Uterus (tissue), 4 donors: ENCODE measurements around the gene SEC22A. TPM values are rescaled to one million over a fixed set of nuclear protein-coding genes. Genes with fewer than 3 reads are reported as not detected.

Experiments used
- DNase-seq, 2 donors: peaks; one replicate each; pipeline ENCODE4 v3.0.0-alpha.2; 2019 to 2020
- H3K27ac ChIP-seq, 2 donors: fragments of 200-600 bp; sonication (generic); 1 replicate in 1 of 2; 2 replicates in 1 of 2; pipeline ENCODE4 v1.5.1; 2016 to 2018
- H3K27me3 ChIP-seq, 2 donors: fragments of 200-600 bp; sonication (generic); one replicate each; pipeline ENCODE4 v1.5.1; 2018 to 2019; ENCODE audit warnings: control low read depth in 1 of 2
- H3K36me3 ChIP-seq, 2 donors: fragments of 200-600 bp; sonication (generic); one replicate each; pipeline ENCODE4 v1.5.1; 2019; ENCODE audit warnings: control low read depth in 1 of 2
- H3K4me1 ChIP-seq, 2 donors: fragments of 200-600 bp; sonication (generic); one replicate each; pipeline ENCODE4 v1.5.1; 2018 to 2019; ENCODE audit warnings: control low read depth in 1 of 2
- H3K4me3 ChIP-seq, 2 donors: fragments of 200-600 bp; sonication (generic); 1 replicate in 1 of 2; 2 replicates in 1 of 2; pipeline ENCODE4 v1.5.1; 2018 to 2019; ENCODE audit warnings: mild to moderate bottlenecking in 1 of 2
- H3K9me3 ChIP-seq, 2 donors: fragments of 200-600 bp; sonication (generic); one replicate each; pipeline ENCODE4 v1.5.1; 2019; ENCODE audit warnings: control low read depth in 1 of 2
- CTCF ChIP-seq, 4 experiments: fragments of 200-600 bp in 2 of 4; fragments of 450-650 bp in 2 of 4; sonication (generic) in 2 of 4; IDR thresholded peaks; one replicate each; pipeline ENCODE4 v1.5.1; 2016 to 2019; ENCODE audit warnings: antibody characterized with exemption in 4 of 4, mild to moderate bottlenecking in 2 of 4, moderate library complexity in 1 of 4
- POLR2A ChIP-seq, 2 donors: fragments of 450-650 bp; IDR thresholded peaks; one replicate each; pipeline ENCODE4 v1.6.1; 2016; ENCODE audit warnings: antibody characterized with exemption in 2 of 2, mild to moderate bottlenecking in 1 of 2, moderate library complexity in 1 of 2
- intact Hi-C: fragments of 100-400 bp; cut with DNase I; formaldehyde crosslinking; loops from one replicate; pipeline ENCODE4 v1.15.1; 2023; ENCODE audit warnings: low total_unique reads
- total RNA-seq, 4 donors: library from RNA; depleted of rRNA in 3 of 4; stranded (reverse); fragments of >200 nt in 3 of 4; gene quantifications; one replicate each; pipeline versions ENCODE4 v1.1.0 to v1.2.4, GENCODE V29; 2014 to 2023
- donor health status: DM: yes; HTN: yes; CAD: no.

SEC22A gene
- total RNA-seq, 4 donors from 2014 or later = 14.9 to 103 (median 35.6) TPM

DNA sequence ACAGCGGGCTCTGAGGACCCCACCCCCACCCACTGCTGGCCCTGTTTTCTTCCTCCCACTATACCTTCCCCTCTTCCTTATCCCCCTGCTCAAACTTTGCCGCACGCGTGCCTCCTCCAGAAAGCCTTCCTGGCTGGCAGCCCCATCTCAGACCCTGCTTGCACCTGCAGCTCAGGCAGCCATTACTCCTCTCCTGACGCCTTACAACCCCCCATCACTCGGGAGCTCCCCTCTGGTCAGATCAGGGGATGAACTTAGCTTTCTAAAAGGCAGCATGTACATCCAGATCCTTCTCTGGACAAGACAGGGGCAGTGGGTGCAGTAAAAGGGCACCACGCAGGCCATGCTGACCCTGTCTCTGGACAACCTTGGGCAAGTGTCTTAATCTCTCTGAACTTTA is 94.5 kb downstream of the SEC22A start:
- Histone ChIP-seq H3K4me1 (no peaks in the 10 kb centered on the region), H3K27me3 (no peaks in the 10 kb centered on the region), H3K36me3 (no peaks in the 10 kb centered on the region), H3K9me3 (no peaks in the 10 kb centered on the region), H3K4me3 (no peak overlapping the region), H3K27ac (no peak overlapping the region)
- intact Hi-C loops = no loop called here
- DNase-seq = no peak
- TF ChIP-seq POLR2A (IDR thresholded peaks at IDR 0.05) (no peak), CTCF (IDR thresholded peaks at IDR 0.05) (no peak)

DNA sequence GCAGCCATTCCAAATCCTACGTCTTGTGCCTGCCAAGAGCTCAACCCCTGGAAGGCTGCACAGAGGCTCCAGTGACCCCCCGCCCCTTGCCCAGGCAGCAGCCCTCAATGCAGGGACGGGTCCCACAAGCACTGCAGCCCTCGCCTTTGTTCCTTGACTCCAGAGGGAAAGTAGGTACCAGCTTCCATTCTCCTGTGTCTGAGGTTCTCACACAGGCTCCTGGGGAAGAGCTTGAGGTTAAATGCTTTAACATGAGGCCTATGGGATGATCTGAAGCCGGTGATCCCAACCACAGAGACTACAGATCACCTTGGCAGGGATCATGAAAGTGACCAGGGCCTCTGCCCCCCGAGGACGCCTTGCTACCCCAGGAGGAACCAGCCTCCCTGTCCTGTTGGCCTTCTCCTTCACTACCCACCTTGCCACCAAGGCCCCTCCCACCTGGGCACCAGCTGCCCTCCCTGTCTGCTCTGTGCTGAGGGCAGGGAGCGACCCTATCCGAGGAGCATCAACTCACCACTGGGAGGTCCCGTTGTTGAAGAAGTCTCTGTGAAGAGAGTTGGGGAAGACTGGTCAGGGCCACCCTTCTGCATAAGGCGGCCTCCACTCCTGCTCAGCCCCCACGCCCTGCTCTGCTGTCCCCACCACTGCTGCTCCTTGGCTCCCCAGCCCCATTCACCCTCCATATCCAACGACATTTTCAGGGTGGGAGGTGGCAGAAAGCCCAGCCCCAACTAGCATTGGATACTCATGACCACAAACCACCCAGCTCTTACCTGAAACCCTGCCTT is 95.3 kb downstream of the SEC22A start:
- H3K4me3 ChIP-seq = no peak overlapping the region
- no peaks in the 10 kb centered on the region for H3K4me1 ChIP-seq
- no peaks in the 10 kb centered on the region for H3K9me3 ChIP-seq
- TF ChIP-seq POLR2A (IDR thresholded peaks at IDR 0.05) = no peak
- no peak for TF ChIP-seq CTCF (IDR thresholded peaks at IDR 0.05)
- H3K27ac ChIP-seq = no peak overlapping the region
- DNase-seq = no peak
- no peaks in the 10 kb centered on the region for H3K27me3 ChIP-seq
- no peaks in the 10 kb centered on the region for H3K36me3 ChIP-seq
- intact Hi-C loops = no loop called here

GRCh38 chr3:123297627-123297899 is 95.8 kb downstream of the SEC22A start:
- Histone ChIP-seq H3K27me3 (no peaks in the 10 kb centered on the region), H3K4me3 (no peak overlapping the region), H3K9me3 (no peaks in the 10 kb centered on the region), H3K27ac (no peak overlapping the region), H3K36me3 (no peaks in the 10 kb centered on the region), H3K4me1 (no peaks in the 10 kb centered on the region)
- no peak for TF ChIP-seq CTCF (IDR thresholded peaks at IDR 0.05)
- TF ChIP-seq POLR2A (IDR thresholded peaks at IDR 0.05) = no peak
- no peak for DNase-seq
- intact Hi-C loops = no loop called here

GRCh38 chr3:123298903-123299302 is 97.2 kb downstream of the SEC22A start:
- Histone ChIP-seq H3K9me3 (no peaks in the 10 kb centered on the region), H3K36me3 (no peaks in the 10 kb centered on the region), H3K27me3 (no peaks in the 10 kb centered on the region), H3K27ac (no peak overlapping the region), H3K4me1 (no peaks in the 10 kb centered on the region), H3K4me3 (no peak overlapping the region)
- intact Hi-C loops = no loop called here
- no peak for DNase-seq
- TF ChIP-seq POLR2A (IDR thresholded peaks at IDR 0.05) = no peak
- TF ChIP-seq CTCF (IDR thresholded peaks at IDR 0.05) = no peak

- H3K27ac ChIP-seq = no peak overlapping the region
- H3K4me3 ChIP-seq = no peak overlapping the region
- H3K4me1 ChIP-seq = no peaks in the 10 kb centered on the region
- TF ChIP-seq CTCF (IDR thresholded peaks at IDR 0.05) (no peak), POLR2A (IDR thresholded peaks at IDR 0.05) (no peak)
- H3K36me3 ChIP-seq = no peaks in the 10 kb centered on the region
- intact Hi-C loops = no loop called here
- no peaks in the 10 kb centered on the region for H3K9me3 ChIP-seq
- DNase-seq = no peak
- no peaks in the 10 kb centered on the region for H3K27me3 ChIP-seq
These were observed 97.8 kb downstream of the SEC22A start for GRCh38 chr3:123299581-123299980.
